ENCODE data around the gene CADM2.
"Not testable (repeated sequence)": the region's sequence is repeated elsewhere in the genome, so short reads cannot be mapped to it uniquely, and the experiment has no call there.

Gene CADM2

GRCh38 chr3:85930718-85931117, 971.9 kb downstream of the CADM2 start:
- in situ Hi-C loops (cut with MboI; ENCODE audit: low pct_unique_long_range_greater_than_20kb, low sequenced_read_pairs) = no loop called here
- DNase-seq = no peak

- no peak for DNase-seq
- in situ Hi-C loops (cut with MboI; ENCODE audit: low pct_unique_long_range_greater_than_20kb, low sequenced_read_pairs) = no loop called here
These were observed 974.5 kb downstream of the CADM2 start for GRCh38 chr3:85933326-85933725.

- no peak for DNase-seq
These were observed 976.4 kb downstream of the CADM2 start for GRCh38 chr3:85935171-85935570.

GRCh38 chr3:85939074-85939482, 980.3 kb downstream of the CADM2 start:
- in situ Hi-C loops (cut with MboI; ENCODE audit: low pct_unique_long_range_greater_than_20kb, low sequenced_read_pairs) = no loop called here
- no peak for DNase-seq

More at GRCh38 chr3:85935171-85935570, 976.4 kb downstream of the CADM2 start:
- in situ Hi-C loops (cut with MboI; ENCODE audit: low pct_unique_long_range_greater_than_20kb, low sequenced_read_pairs) = no loop called here

- DNase-seq = no peak
- in situ Hi-C loops (cut with MboI; ENCODE audit: low pct_unique_long_range_greater_than_20kb, low sequenced_read_pairs) = no loop called here
These were observed 991.6 kb downstream of the CADM2 start for GRCh38 chr3:85950435-85950834.

- in situ Hi-C loops (cut with MboI; ENCODE audit: low pct_unique_long_range_greater_than_20kb, low sequenced_read_pairs) = no loop called here
- no peak for DNase-seq
These were observed 1002.0 kb downstream of the CADM2 start for GRCh38 chr3:85960793-85961192.

- in situ Hi-C loops (cut with MboI; ENCODE audit: low pct_unique_long_range_greater_than_20kb, low sequenced_read_pairs) = no loop called here
- DNase-seq = no peak
These were observed 1019.0 kb downstream of the CADM2 start for GRCh38 chr3:85977615-85978338.

GRCh38 chr3:85979034-85979433, 1020.2 kb downstream of the CADM2 start:
- in situ Hi-C loops (cut with MboI; ENCODE audit: low pct_unique_long_range_greater_than_20kb, low sequenced_read_pairs) = no loop called here
- DNase-seq = no peak

- in situ Hi-C loops (cut with MboI; ENCODE audit: low pct_unique_long_range_greater_than_20kb, low sequenced_read_pairs); DNase-seq: not testable (repeated sequence)
These were observed 1030.8 kb downstream of the CADM2 start for GRCh38 chr3:85989581-85989980.

- in situ Hi-C loops (cut with MboI; ENCODE audit: low pct_unique_long_range_greater_than_20kb, low sequenced_read_pairs) = no loop called here
These were observed 1070.8 kb downstream of the CADM2 start for GRCh38 chr3:86029590-86029989.

GRCh38 chr3:86037916-86038315, 1079.1 kb downstream of the CADM2 start:
- in situ Hi-C loops (cut with MboI; ENCODE audit: low pct_unique_long_range_greater_than_20kb, low sequenced_read_pairs) = no loop called here
- no peak for DNase-seq

More at GRCh38 chr3:86029590-86029989, 1070.8 kb downstream of the CADM2 start:
- DNase-seq = no peak

GRCh38 chr3:86046436-86047136, 1087.8 kb downstream of the CADM2 start:
- no peak for DNase-seq
- in situ Hi-C loops (cut with MboI; ENCODE audit: low pct_unique_long_range_greater_than_20kb, low sequenced_read_pairs) = no loop called here

- DNase-seq = no peak
- in situ Hi-C loops (cut with MboI; ENCODE audit: low pct_unique_long_range_greater_than_20kb, low sequenced_read_pairs) = no loop called here
These were observed 1088.4 kb downstream of the CADM2 start for GRCh38 chr3:86047161-86047560.

- in situ Hi-C loops (cut with MboI; ENCODE audit: low pct_unique_long_range_greater_than_20kb, low sequenced_read_pairs) = no loop called here
- no peak for DNase-seq
These were observed 1092.3 kb downstream of the CADM2 start for GRCh38 chr3:86051058-86051457.

- in situ Hi-C loops (cut with MboI; ENCODE audit: low pct_unique_long_range_greater_than_20kb, low sequenced_read_pairs) = no loop called here
- no peak for DNase-seq
These were observed 1097.2 kb downstream of the CADM2 start for GRCh38 chr3:86056032-86056431.

GRCh38 chr3:86056962-86057361, 1098.2 kb downstream of the CADM2 start:
- no peak for DNase-seq
- in situ Hi-C loops (cut with MboI; ENCODE audit: low pct_unique_long_range_greater_than_20kb, low sequenced_read_pairs) = no loop called here

- in situ Hi-C loops (cut with MboI; ENCODE audit: low pct_unique_long_range_greater_than_20kb, low sequenced_read_pairs) = no loop called here
- DNase-seq = no peak
These were observed 1115.0 kb downstream of the CADM2 start for GRCh38 chr3:86073799-86074198.

- in situ Hi-C loops (cut with MboI; ENCODE audit: low pct_unique_long_range_greater_than_20kb, low sequenced_read_pairs) = no loop called here
- DNase-seq = no peak
These were observed 1128.5 kb downstream of the CADM2 start for GRCh38 chr3:86087160-86087871.

- in situ Hi-C loops (cut with MboI; ENCODE audit: low pct_unique_long_range_greater_than_20kb, low sequenced_read_pairs) = no loop called here
- DNase-seq = no peak
These were observed 1145.4 kb downstream of the CADM2 start for GRCh38 chr3:86104154-86104553.

GRCh38 chr3:86109434-86109833, 1150.6 kb downstream of the CADM2 start:
- in situ Hi-C loops (cut with MboI; ENCODE audit: low pct_unique_long_range_greater_than_20kb, low sequenced_read_pairs) = no loop called here
- no peak for DNase-seq

All from KBM-7 (cell line).